GM21786 (cell line): ENCODE results near the gene EID3.
"Not testable (repeated sequence)": the region's sequence is repeated elsewhere in the genome, so short reads cannot be mapped to it uniquely, and the experiment has no call there.

ENCODE experiments used
- ATAC-seq: cut with Tn5 transposase; IDR thresholded peaks from one replicate; pipeline ENCODE4 v1.9.1; 2021; ENCODE audit not compliant: unreplicated experiment

Gene EID3

GRCh38 chr12:104310751-104311633 is 7.5 kb downstream of the EID3 start:
- no peak for ATAC-seq

- no peak for ATAC-seq
Observed at GRCh38 chr12:104312202-104312601, 8.7 kb downstream of the EID3 start.

GRCh38 chr12:104312654-104313053 is 9.1 kb downstream of the EID3 start:
- no peak for ATAC-seq

- no peak for ATAC-seq
Observed at GRCh38 chr12:104313568-104314241, 10.2 kb downstream of the EID3 start.

GRCh38 chr12:104314242-104314614 is 10.7 kb downstream of the EID3 start:
- no peak for ATAC-seq

GRCh38 chr12:104315326-104316224 is 12.0 kb downstream of the EID3 start:
- no peak for ATAC-seq

- no peak for ATAC-seq
Observed at GRCh38 chr12:104316936-104317335, 13.4 kb downstream of the EID3 start.

- no peak for ATAC-seq
Observed at GRCh38 chr12:104317538-104318210, 14.1 kb downstream of the EID3 start.

GRCh38 chr12:104319028-104319427 is 15.5 kb downstream of the EID3 start:
- no peak for ATAC-seq

GRCh38 chr12:104319918-104320626 is 16.5 kb downstream of the EID3 start:
- ATAC-seq: no peak

- ATAC-seq: no peak
Observed at GRCh38 chr12:104320627-104321024, 17.1 kb downstream of the EID3 start.

GRCh38 chr12:104321949-104322348 is 18.4 kb downstream of the EID3 start:
- no peak for ATAC-seq

- not testable (repeated sequence) for ATAC-seq
Observed at GRCh38 chr12:104322533-104322932, 19.0 kb downstream of the EID3 start.

- ATAC-seq: no peak
Observed at GRCh38 chr12:104323899-104324298, 20.4 kb downstream of the EID3 start.

- not testable (repeated sequence) for ATAC-seq
Observed at GRCh38 chr12:104328278-104328677, 24.7 kb downstream of the EID3 start.

GRCh38 chr12:104328790-104329189 is 25.3 kb downstream of the EID3 start:
- ATAC-seq: no peak

- ATAC-seq: no peak
Observed at GRCh38 chr12:104329707-104330532, 26.4 kb downstream of the EID3 start.

- ATAC-seq: no peak
Observed at GRCh38 chr12:104331376-104331775, 27.8 kb downstream of the EID3 start.

GRCh38 chr12:104332273-104332672 is 28.7 kb downstream of the EID3 start:
- ATAC-seq: not testable (repeated sequence)
